ENCODE measurements around the gene PRR20C.

DNA sequence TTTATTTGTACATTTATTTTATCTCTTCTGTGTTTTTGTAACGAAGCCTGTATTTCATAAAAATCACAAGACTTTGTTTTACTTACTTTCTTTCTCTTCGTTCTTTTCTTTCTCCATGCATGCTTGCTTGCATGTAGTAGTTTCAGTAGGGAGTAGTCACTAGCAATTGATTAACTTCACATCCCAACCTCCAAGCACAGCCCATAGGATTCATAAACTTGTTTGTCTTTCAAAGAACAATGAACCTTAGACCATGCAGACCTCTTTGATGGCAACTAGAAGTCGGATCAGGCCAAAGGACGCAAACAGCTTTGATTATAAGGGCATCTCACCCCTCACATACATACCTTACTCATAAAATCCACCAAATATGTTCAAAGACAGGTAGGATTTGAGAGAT, 16.3 kb upstream of the PRR20C start:
- TF ChIP-seq, protein P1, sequence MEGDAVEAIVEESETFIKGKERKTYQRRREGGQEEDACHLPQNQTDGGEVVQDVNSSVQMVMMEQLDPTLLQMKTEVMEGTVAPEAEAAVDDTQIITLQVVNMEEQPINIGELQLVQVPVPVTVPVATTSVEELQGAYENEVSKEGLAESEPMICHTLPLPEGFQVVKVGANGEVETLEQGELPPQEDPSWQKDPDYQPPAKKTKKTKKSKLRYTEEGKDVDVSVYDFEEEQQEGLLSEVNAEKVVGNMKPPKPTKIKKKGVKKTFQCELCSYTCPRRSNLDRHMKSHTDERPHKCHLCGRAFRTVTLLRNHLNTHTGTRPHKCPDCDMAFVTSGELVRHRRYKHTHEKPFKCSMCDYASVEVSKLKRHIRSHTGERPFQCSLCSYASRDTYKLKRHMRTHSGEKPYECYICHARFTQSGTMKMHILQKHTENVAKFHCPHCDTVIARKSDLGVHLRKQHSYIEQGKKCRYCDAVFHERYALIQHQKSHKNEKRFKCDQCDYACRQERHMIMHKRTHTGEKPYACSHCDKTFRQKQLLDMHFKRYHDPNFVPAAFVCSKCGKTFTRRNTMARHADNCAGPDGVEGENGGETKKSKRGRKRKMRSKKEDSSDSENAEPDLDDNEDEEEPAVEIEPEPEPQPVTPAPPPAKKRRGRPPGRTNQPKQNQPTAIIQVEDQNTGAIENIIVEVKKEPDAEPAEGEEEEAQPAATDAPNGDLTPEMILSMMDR (IDR thresholded peaks at IDR 0.05) = no peak
- TF ChIP-seq RAD21 (IDR thresholded peaks at IDR 0.05; ENCODE audit: low read length) (no peak), TCF12 (IDR thresholded peaks at IDR 0.05) (no peak), USF2 (IDR thresholded peaks at IDR 0.05; ENCODE audit: borderline replicate concordance, low read depth, low read length) (no peak), GABPA (IDR thresholded peaks at IDR 0.05; ENCODE audit: low read depth) (no peak), POLR2AphosphoS5 (IDR thresholded peaks at IDR 0.05; ENCODE audit: low read depth, low read length) (no peak)
- TF ChIP-seq, protein P2, sequence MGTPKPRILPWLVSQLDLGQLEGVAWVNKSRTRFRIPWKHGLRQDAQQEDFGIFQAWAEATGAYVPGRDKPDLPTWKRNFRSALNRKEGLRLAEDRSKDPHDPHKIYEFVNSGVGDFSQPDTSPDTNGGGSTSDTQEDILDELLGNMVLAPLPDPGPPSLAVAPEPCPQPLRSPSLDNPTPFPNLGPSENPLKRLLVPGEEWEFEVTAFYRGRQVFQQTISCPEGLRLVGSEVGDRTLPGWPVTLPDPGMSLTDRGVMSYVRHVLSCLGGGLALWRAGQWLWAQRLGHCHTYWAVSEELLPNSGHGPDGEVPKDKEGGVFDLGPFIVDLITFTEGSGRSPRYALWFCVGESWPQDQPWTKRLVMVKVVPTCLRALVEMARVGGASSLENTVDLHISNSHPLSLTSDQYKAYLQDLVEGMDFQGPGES (IDR thresholded peaks at IDR 0.05; ENCODE audit: low read depth, low read length) = no peak

Measured in SK-N-SH (cell line).